Upper lobe of left lung (tissue), 6 donors: Measurements from ENCODE around the gene GPR42. TPM values are rescaled to one million over a fixed set of nuclear protein-coding genes. Genes with fewer than 3 reads are reported as not detected.

Source experiments
- ATAC-seq, 2 donors: fragments of 200-7000 bp; cut with Tn5 transposase; one replicate each; pipeline ENCODE4 v1.9.1; 2022; ENCODE audit warnings: mild to moderate bottlenecking in 2 of 2, moderate library complexity in 2 of 2; ENCODE audit not compliant: low FRiP score in 2 of 2
- DNase-seq, 2 donors: peaks; one replicate each; pipeline ENCODE4 v3.0.0-alpha.2; 2019 to 2020
- H3K27ac ChIP-seq, 4 donors: fragments of 200-600 bp; sonication (generic); one replicate each; pipeline ENCODE4 v1.5.1; 2016 to 2019
- H3K27me3 ChIP-seq, 4 donors: fragments of 200-600 bp; sonication (generic); one replicate each; pipeline ENCODE4 v1.5.1; 2017 to 2019
- H3K36me3 ChIP-seq, 4 donors: fragments of 200-600 bp; sonication (generic); one replicate each; pipeline ENCODE4 v1.5.1; 2016 to 2019
- H3K4me1 ChIP-seq, 4 donors: fragments of 200-600 bp; sonication (generic); one replicate each; pipeline ENCODE4 v1.5.1; 2018 to 2019
- H3K4me3 ChIP-seq, 4 donors: fragments of 200-600 bp; sonication (generic); one replicate each; pipeline ENCODE4 v1.5.1; 2017 to 2019; ENCODE audit warnings: mild to moderate bottlenecking in 2 of 4, moderate library complexity in 1 of 4
- H3K9me3 ChIP-seq, 4 donors: fragments of 200-600 bp; sonication (generic); one replicate each; pipeline ENCODE4 v1.5.1; 2018 to 2019
- CTCF ChIP-seq, 6 experiments: fragments of 450-650 bp in 4 of 6; fragments of 200-600 bp in 2 of 6; sonication (generic) in 2 of 6; IDR thresholded peaks; one replicate each; pipeline ENCODE4 v1.5.1; 2016 to 2019; ENCODE audit warnings: antibody characterized with exemption in 6 of 6
- EP300 ChIP-seq, 4 donors: sonication (generic); formaldehyde crosslinking; IDR thresholded peaks; one replicate each; pipeline ENCODE4 v1.5.1; 2017; ENCODE audit warnings: antibody characterized with exemption in 4 of 4, control low read depth in 2 of 4
- POLR2A ChIP-seq, 4 donors: fragments of 450-650 bp; IDR thresholded peaks; one replicate each; pipeline ENCODE4 v1.5.1; 2016 to 2017; ENCODE audit warnings: antibody characterized with exemption in 4 of 4, mild to moderate bottlenecking in 2 of 4
- POLR2AphosphoS5 ChIP-seq, 2 donors: sonication (generic); formaldehyde crosslinking; IDR thresholded peaks; one replicate each; pipeline ENCODE4 v1.5.1; 2017; ENCODE audit warnings: antibody characterized with exemption in 2 of 2
- WGBS, 2 donors: methylation state at CpG; one replicate each; pipeline ENCODE4 v1.1.5; 2017 to 2018; 5-methylcytosine and 5-hydroxymethylcytosine counted together
- total RNA-seq, 6 donors: library from RNA; depleted of rRNA in 4 of 6; stranded (reverse); fragments of >200 nt in 4 of 6; gene quantifications; one replicate each; pipeline versions ENCODE4 v1.1.0 to v1.2.1, GENCODE V29; 2016 to 2021
- donor health status: DM: no; HTN: no; CAD: no; lungs with moderate emphysema.
- donor health status: DM: no; HTN: yes; CAD: no; lungs with severe emphysema.

The GPR42 gene
- total RNA-seq, 6 donors from 2014 or later: 0.14 to 0.17 TPM; not detected in 4

GRCh38 chr19:35381926-35382325 lies 11.1 kb downstream of the GPR42 start:
- no peaks in the 10 kb centered on the region for H3K27me3 ChIP-seq
- H3K9me3 ChIP-seq: peaks cover 0 to 20% (median 4%) of the 10 kb centered on the region in 4 donors
- no peak for DNase-seq
- no peaks in the 10 kb centered on the region for H3K36me3 ChIP-seq
- no peak overlapping the region for H3K4me3 ChIP-seq
- no peak for ATAC-seq
- TF ChIP-seq POLR2AphosphoS5 (IDR thresholded peaks at IDR 0.05) (no peak), EP300 (IDR thresholded peaks at IDR 0.05) (no peak), CTCF (IDR thresholded peaks at IDR 0.05) (no peak), POLR2A (IDR thresholded peaks at IDR 0.05) (no peak)
- 90 to 95% methylated on average over 6 of the region's 6 CpGs for WGBS, 2 donors
- H3K4me1 ChIP-seq: no peaks in the 10 kb centered on the region
- H3K27ac ChIP-seq: no peak overlapping the region

- no peak for TF ChIP-seq CTCF (IDR thresholded peaks at IDR 0.05)
- no peak for TF ChIP-seq POLR2AphosphoS5 (IDR thresholded peaks at IDR 0.05)
- no peak for TF ChIP-seq POLR2A (IDR thresholded peaks at IDR 0.05)
- no peak for TF ChIP-seq EP300 (IDR thresholded peaks at IDR 0.05)
- DNase-seq (no peak), ATAC-seq (no peak)
- no peak overlapping the region for H3K4me3 ChIP-seq
- H3K9me3 ChIP-seq: peaks cover 0 to 17% (median 4%) of the 10 kb centered on the region in 4 donors
- 90 to 96% methylated on average over 2 of the region's 2 CpGs for WGBS, 2 donors
- no peak overlapping the region for H3K27ac ChIP-seq
- H3K27me3 ChIP-seq: no peaks in the 10 kb centered on the region
- H3K4me1 ChIP-seq: no peaks in the 10 kb centered on the region
- no peaks in the 10 kb centered on the region for H3K36me3 ChIP-seq
Observed at GRCh38 chr19:35383536-35383935, 12.7 kb downstream of the GPR42 start.

GRCh38 chr19:35388277-35389054 lies 17.6 kb downstream of the GPR42 start:
- DNase-seq (no peak), ATAC-seq (peak in 1 of 2 donors; percentile 57)
- no peak overlapping the region for H3K27ac ChIP-seq
- H3K4me1 ChIP-seq: no peaks in the 10 kb centered on the region
- H3K36me3 ChIP-seq: no peaks in the 10 kb centered on the region
- no peak overlapping the region for H3K4me3 ChIP-seq
- TF ChIP-seq POLR2A (IDR thresholded peaks at IDR 0.05): no peak
- TF ChIP-seq CTCF (IDR thresholded peaks at IDR 0.05): no peak
- TF ChIP-seq POLR2AphosphoS5 (IDR thresholded peaks at IDR 0.05): no peak
- no peak for TF ChIP-seq EP300 (IDR thresholded peaks at IDR 0.05)
- H3K9me3 ChIP-seq: peaks cover 0 to 17% (median 4%) of the 10 kb centered on the region in 4 donors
- no peaks in the 10 kb centered on the region for H3K27me3 ChIP-seq
- 92 to 97% methylated on average over 6 of the region's 6 CpGs for WGBS, 2 donors

- no peak overlapping the region for H3K4me3 ChIP-seq
- no peaks in the 10 kb centered on the region for H3K27me3 ChIP-seq
- 65 to 77% methylated on average over 6 of the region's 6 CpGs for WGBS, 2 donors
- no peaks in the 10 kb centered on the region for H3K4me1 ChIP-seq
- peak in 1 of 2 donors; percentile 73 for ATAC-seq
- H3K36me3 ChIP-seq: no peaks in the 10 kb centered on the region
- no peak for DNase-seq
- peaks cover 0 to 17% (median 4%) of the 10 kb centered on the region in 4 donors for H3K9me3 ChIP-seq
- TF ChIP-seq POLR2A (IDR thresholded peaks at IDR 0.05): no peak
- no peak for TF ChIP-seq CTCF (IDR thresholded peaks at IDR 0.05)
- no peak for TF ChIP-seq EP300 (IDR thresholded peaks at IDR 0.05)
- no peak for TF ChIP-seq POLR2AphosphoS5 (IDR thresholded peaks at IDR 0.05)
- no peak overlapping the region for H3K27ac ChIP-seq
Observed at GRCh38 chr19:35389192-35389861, 18.5 kb downstream of the GPR42 start.
